NCI-H2196 (cell line): ENCODE data around the gene FAF2.
"Not testable (repeated sequence)": the region's sequence is repeated elsewhere in the genome, so short reads cannot be mapped to it uniquely, and the experiment has no call there.

ENCODE experiments used
- DNase-seq: peaks from one replicate; lab custom pipeline; 2025; ENCODE audit not compliant: unreplicated experiment; lab: John Stamatoyannopoulos, UW

The FAF2 gene

DNA sequence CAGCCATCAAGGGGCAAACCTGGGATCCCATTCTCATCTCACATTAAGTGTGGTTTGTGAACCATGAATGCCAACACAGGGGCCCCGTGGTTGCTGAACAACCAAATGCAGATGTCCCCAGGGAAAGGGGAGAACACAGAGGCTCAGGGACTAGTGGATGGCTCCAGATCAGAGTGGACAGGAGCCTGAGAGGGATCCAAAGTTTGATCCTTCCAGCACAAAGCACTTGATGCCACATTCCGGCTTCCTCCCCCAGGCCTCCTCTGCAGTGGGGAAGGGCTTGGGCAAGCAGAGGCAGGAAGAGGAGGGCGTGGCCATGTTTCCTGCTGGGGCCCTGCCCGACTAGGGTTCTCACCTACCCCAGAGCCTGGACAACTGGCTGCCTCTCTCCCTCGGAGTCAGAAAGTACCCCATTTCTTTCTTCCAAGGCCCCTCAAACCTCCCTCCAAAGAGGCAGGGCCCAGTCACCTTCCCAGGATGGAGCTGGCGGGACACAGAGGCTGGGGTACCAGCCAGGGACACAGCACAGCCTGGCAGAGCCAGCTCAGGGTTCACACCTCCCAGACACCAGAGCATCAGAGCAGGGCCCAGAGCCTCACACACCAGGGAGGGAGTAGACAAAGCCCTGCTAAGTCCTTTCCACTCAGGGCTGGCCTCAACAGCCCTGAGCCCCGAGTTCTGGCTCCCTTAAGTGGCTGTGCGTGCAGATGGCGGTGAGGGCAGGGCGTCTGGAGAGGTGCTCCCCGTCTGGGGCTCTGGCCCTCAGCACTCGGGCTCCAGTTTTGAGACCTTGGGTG, 93.4 kb downstream of the FAF2 start:
- DNase-seq, result no peak

DNA sequence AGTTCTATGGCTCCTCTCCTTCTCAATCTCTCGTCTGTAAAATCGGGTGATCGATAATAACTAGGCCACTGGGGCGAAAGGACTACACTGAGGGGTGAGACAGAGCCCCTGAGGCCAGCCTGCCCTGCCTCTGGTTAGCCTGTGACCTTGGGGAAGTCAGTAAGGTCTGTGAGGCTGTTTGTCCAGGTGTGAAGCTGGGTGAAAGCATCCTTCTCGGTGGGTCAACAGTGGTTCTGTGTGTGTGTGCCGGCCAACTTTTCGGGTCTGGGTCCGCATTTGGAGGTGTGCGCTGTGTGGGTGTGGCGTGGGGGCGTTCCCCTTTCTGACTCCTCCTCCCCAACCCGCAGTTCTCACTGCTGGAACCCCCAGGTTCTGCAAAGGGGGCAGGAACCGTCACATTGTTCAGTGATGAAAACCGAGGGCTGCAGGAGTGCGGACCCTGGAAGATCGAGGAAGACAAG, 94.0 kb downstream of the FAF2 start:
- no peak for DNase-seq

DNA sequence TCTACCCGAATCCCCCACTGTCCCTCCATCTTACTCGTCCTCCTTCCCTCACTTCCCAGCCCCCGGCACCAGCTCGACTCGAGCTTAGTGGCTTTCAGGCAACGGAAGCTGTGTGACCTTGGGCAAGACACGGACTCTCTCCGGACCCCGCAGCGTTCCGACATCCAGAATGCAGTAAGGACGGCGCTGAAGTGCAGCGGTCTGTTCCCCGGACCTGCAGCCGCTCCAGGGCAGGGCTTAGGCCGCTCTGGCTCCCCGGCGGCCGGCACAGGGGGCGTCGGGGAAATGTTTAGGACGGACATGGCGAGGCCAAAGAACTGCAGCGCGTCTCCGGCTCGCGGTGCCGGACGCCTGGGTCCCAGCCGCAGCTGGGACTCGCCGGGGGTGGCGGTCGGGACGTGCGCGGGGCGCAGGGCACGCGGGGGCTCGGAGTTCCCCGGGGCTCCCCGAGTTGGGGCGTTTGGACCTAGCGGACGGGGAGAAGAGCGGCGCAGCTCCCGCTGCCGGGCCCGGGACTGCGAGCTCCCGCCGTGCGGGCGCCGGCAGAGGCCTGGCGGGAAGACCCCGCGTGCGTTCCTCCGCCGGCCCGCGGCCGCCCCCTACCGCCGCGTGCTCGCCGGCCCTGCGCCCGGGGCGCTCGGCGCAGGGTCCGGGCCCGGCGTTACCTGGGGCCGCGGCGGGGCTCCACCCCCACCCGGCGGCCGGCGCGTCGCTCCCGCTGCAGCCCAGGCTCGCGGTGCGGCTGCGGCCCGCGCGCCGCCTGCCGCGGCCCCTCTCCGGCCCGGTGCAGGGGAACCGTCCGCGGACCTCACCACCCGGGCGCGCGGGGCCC, 94.6 kb downstream of the FAF2 start:
- peak; percentile 45 for DNase-seq

DNA sequence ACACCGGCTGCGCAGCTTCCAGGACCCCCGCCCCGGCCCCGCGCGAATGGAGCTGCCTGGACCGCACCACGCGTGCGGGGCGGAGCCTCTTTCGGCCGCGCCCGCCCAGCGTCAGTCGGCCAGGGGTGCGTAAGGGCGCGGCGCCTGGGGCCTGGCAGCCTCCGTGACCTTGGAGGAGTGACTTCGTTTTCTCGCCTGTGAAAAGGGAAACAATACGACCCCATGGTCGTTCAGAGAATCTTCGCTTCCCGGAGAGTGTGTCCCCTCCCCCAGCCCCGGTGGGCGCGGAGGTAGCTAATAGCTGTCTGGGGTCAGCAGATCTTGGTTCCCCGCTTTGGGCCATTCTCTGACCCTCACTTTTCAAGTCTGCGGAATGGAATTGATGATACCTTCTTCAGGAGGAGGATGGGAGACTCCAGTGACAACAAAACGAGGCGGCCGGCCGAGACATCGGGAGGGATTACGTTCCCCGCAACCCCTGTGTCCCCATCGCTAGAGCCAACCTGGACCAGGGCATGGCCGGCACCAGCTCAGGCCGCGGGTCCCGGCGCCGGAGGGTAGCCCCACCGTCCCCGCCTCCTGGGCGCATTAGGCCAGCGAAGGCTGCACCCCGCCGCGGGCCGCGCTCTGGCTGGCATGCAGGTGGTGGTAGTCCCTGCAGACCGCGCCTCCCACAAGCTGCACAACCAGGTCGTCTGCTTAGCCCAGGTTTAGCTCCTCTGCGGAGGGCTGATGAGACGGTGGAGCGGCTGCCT, 95.4 kb downstream of the FAF2 start:
- DNase-seq, result peak; percentile 70

GRCh38 chr5:176545388-176545736, 97.2 kb downstream of the FAF2 start:
- DNase-seq, result no peak

DNA sequence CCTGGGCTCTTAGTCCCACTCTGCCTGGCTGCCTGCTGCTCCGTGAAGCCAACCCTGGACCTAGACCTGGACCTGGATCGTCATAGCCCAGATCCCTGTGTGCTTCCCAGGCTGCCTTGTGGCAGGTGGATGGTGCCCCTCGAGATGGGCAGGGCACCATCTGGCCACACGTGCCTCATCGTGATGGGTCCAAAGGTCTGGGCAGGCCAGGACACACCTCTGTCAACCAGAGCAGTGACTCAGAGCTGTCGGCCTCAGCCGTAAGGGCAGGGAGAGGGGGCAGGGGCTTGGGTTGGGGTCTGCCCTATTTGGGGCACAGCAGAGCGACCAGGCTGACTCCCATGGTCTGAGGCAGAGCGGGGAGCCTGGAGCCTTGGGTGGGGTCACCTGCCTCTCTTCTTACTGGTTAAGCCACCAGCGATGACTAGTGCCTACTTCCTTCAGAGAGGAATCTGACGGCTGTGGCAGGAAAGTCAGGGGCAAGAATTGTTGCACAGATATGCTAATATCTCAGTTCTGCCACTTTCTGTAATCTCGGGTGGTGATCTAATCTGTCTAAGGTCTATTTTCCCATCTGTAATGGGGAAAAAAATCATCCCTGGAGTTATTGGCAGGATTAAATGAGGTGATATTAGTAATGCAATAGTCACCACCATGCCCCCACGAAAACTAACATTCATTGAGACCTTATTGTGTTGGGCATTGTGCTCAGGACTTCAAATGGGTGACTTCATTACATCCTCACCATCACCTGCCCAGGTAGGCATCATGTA, 97.7 kb downstream of the FAF2 start:
- DNase-seq, result no peak

DNA sequence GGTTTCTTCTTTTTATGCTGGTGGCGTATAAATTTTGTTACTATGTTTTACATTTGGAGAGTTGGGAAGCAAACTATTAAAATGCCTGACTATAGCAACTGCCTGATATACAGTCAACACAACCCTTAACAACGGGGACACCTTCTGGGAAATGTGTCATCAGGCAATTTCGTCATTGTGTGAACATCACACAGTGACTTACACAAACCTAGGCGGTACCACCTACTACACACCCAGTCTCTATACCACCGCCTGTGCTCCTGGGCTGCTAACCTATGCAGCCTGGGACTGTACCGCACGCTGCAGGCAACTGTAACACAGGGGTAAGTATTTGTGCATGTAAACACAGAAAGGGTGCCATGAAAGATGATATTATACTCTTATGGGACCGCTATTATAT, 99.6 kb downstream of the FAF2 start:
- no peak for DNase-seq

DNA sequence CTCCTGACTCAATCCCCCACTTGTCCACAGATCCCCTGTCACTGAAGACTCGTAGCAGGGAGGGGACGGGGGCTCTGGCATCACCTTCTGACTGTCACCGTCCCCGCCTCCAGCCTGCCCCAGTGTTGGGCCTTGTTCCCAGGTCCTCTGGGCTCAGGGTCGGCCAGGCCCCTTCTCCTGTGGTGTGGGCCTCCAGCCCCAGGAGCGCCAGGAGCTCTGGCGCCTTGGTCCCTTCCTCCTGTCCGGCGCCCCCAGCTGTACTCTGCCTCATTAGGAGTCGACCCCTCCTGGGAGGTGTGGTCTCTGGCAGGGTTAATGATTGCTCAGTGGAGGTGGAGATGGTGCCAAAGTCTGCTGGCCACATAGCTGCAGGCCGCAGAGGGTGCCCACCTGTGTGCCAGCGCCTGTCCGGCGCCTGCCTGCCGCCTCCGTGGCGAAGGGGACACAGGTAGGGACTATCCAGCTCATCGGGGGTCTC, 100.8 kb downstream of the FAF2 start, which contains the start of gene CDHR2:
CDHR2 (plus strand) TSS at position 376 of the 478 bp plus-strand sequence. CDS start 16,011 bp downstream, outside the sequence.
- no peak for DNase-seq

GRCh38 chr5:176549871-176550270, 101.7 kb downstream of the FAF2 start:
- DNase-seq, result no peak

GRCh38 chr5:176550275-176550831, 102.2 kb downstream of the FAF2 start:
- no peak for DNase-seq

- not testable (repeated sequence) for DNase-seq
These were observed 102.8 kb downstream of the FAF2 start for GRCh38 chr5:176550937-176551336.

DNA sequence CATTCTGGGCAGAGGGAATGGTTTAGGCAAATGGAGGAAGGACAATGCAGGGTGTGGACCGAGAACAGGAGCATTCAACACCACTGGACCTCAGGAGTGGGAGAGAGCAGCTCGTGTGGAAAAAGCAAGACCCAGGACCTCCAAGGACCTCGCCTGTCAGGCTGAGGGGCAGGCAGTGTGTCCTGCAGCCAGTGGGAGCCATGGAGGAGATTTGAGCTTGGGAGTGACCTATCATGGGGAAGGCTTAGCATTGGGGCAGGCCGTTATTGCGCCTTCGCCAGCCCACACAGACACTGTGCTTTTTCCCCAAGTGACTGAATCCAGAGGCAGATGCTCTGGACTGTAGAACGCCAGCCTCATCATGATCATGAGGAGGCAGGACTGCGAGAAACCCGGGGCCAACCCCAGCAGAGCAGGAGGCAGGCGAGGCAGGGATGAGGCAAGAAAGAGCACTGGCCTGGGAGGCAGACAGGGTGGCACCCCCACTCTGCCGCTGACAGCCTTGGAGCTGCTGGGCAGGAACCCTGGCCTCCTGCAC, 104.2 kb downstream of the FAF2 start:
- DNase-seq, result no peak

- DNase-seq, result no peak
These were observed 105.3 kb downstream of the FAF2 start for GRCh38 chr5:176553260-176554085.

DNA sequence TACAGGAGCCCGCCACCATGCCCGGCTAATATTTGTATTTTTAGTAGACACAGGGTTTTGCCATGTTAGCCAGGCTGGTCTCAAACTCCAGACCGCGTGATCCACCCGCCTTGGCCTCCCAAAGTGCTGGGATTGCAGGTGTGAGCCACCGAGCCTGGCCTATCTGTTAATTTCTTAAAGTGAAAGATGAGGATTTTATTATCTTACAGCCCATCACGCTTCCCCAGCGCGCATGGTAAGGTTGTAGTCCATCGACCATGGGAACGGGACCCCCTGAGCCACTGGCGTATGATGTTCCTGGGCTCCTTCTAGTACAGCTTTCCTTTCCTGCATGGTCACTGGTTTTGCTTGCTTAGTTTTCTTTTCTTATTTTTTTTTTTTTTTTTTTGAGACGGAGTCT, 109.7 kb downstream of the FAF2 start:
- no peak for DNase-seq
